HG03565 (cell line): ENCODE results near the gene MSX1.
"Not testable (repeated sequence)": the region's sequence is repeated elsewhere in the genome, so short reads cannot be mapped to it uniquely, and the experiment has no call there.

Experiments used
- ATAC-seq: cut with Tn5 transposase; IDR thresholded peaks from one replicate; pipeline ENCODE4 v1.9.1; 2021; ENCODE audit warnings: mild to moderate bottlenecking, moderate library complexity; ENCODE audit not compliant: unreplicated experiment

MSX1 gene

DNA sequence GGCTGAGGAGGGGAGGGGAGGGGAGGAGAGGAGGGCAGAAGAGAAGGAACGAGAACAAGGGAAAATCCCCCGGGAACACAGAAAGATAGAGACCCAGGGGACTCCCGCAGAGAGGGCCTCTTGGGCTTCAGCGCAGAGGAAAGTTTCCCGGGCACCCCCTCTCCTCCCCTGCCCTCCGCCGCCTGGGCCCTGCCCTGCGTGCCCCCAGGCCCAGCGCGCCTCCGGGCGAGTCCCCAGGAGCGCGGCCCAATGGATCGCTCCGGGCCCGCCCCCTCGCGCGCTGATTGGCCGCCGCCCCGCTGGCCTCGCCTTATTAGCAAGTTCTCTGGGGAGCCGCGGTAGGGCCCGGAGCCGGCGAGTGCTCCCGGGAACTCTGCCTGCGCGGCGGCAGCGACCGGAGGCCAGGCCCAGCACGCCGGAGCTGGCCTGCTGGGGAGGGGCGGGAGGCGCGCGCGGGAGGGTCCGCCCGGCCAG, at the start of gene MSX1:
Gene MSX1, plus strand, starts transcription at position 341 of the 474 bp plus-strand sequence. CDS start 235 bp downstream, outside the sequence.
- peak; percentile 83 for ATAC-seq

DNA sequence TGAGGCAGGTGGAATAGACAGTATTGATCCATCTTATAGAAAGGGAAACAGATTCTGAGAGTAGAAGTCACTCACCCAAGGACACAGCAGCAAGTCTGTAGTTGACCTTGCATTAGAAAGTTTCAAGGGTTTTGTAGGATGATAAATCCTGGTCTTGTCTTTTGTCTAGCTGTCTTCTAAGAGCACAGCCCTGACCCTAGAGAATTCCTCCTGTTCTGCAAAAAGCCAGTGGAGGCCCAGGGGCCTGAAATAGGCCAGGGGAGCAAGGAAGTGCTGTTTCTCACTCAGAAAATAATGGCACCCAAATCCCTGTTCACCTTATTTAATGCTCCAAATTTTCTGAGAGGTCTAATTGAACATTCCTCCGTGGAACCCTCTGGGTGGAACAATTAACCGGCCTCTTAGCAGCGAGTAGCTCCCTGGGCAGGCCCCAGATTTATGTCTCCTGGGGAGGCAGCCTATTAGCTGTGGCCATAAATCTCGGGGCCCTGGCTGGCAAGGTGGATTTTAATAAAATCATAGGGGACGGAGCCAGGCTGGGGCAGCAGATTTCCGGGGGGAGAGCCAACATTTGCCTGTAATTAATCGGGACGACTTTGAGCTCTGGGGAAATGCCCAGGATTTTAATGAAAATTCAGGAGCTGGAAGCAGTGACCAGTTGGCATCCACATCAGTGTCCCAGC, 49.2 kb upstream of the MSX1 start:
- ATAC-seq = no peak

DNA sequence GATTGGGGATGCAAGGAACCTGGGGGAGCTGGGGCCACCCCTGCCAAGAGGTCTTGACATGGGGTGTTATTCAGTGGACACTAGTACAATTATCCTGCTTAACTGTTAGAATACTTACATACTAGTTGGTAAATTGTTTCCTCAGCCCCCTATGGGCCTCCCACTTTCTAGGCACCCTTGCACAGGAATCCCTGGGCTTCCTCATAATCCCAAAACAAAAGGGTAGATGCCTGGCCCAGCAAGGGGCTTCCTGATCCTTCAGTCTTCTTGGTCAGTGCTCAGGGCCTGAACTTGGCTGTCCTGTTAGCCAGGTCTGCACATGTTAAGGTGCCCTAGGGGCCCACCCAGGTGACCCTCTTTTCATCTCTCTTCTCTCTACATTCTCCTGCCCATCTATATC, 48.7 kb upstream of the MSX1 start:
- ATAC-seq = no peak

DNA sequence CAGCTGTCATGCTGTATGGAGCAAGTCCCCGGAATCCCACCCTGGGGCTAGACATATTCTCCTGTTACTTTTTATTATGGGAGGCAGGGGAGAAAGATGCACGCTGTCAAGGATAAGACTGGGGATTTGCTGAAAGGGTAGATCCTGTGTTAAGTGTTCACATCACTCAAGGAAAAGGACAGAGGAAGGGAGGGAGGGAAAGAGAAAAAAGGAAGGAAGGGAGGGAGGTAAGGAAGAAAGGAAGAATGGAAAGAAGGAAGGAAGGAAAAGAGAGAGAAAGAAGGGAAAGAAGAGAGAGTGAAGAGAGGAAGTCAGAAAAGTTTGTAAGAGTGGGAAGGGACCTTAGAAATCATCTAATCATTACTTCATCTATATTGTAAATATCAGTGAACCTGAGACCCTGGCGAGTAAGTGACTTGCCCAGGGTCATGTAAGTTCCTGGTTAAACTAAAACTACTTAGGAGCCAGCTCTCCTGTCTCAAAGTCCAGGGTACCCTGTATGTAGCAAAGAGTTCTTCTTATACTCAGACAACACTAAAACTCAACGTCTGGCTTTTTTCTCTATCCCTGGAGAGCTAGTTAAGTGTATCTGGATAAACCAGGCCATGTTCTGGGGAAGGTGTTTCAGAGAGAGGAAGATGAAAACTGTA, 47.2 kb upstream of the MSX1 start:
- no peak for ATAC-seq

DNA sequence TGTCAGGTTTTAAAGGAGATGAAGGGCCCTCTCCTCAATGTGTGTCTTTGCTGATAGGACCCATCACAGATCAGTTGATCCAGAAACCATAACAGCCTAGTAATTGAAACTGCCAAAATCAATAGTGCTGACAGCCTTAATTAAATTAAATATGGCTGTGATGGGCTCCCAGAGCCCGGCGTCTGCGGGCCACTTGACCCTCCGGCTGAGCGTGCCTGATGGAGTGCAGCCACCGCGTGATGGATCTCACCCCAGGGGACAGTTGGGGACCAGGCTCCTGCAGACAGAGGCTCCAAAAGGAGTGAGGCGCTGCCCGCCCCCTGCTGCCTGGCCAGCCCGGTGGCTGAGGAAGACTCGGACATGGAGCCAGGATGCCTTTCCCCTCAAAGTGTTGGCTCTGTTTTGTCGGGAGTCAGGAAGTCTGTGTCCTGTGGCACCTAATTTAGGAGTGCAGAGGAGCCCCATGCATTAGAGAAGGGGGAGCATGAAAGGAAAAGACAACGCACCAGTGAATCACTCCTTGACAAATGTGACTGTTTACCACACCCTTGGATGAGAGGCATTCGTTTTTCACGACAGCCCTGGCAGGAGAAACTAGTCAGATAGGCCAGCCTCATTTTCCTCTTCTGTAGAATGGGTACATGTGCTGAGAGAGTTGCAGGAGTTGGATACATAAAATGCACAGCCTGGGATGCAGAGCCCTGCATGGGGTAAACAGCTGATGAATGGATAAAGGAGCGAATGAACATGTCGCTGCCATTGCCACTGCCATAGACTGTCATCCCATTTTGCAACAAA, 40.9 kb upstream of the MSX1 start:
- ATAC-seq = no peak

DNA sequence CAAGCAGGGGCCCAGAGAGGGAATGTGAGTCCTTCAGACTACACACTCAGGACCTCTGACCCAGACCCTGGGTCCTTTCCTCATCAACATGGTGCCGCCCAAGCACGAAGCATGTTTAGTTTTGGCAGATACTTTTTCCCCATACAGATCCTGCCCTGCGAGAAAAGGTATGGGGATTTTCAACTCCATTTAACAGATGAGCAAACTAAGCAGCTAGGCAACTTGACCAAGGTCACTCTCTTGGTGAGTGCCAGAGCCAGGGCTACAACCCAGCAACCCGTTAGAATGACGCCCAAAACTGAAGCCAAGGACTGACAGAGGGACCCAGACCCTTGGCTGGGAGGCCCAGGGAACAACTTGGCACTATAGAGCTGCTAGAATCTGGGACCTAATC, 40.3 kb upstream of the MSX1 start:
- no peak for ATAC-seq

DNA sequence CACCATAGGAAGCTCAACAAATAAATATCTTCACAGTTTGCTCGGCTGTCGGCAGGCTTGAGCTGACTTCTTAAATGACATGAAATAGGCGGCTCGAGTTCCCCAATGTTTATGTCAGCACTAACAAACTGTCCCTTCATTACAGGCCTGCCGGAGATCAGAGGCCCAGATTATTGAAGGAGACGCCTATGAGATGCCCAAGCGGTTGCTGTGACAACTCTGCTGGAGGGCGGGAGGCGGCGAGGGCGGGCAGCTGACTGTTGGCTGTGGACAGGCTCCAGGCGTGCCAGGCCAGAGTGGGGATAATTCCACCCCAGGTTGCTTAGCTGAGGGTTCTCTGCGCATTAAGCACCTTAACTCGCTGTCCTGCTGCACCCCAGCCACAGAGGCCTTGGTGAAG, 39.2 kb upstream of the MSX1 start:
- ATAC-seq = no peak

DNA sequence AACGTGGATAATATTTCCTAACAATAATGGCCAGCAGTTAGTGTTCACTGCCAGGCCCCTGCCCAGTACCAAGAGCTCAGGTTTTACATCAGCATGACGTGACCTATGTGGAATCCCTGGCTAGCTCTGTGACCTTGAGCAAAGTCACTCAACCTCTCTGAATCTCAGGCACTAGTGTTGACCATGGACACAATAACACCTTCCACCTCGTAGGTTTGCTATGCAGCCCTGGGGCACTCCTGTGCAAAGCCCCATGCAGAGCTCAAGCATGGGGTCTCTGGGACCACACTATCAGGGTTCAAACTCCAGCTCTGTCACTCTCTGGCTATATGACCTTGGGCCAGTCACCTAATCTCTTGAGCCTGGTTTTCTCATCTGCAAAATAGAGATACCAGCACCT, 38.7 kb upstream of the MSX1 start:
- ATAC-seq = no peak

DNA sequence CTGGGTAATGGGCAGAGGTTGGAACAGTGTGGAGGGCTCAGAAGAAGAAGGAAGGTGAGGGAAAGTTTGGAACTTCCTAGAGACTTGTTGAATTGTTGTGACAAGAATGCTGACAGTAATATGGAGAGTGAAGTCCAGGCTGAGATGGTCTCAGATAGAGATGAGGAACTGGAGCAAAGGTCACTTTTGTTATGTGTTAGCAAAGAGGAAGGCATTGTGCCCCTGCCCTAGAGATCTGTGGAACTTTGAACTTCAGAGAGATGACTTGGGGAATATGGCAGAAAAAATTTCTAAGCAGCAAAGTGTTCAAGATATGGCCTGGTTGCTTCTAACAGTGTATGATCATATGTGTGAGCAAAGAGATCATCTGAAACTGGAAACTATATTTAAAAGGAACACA, 37.9 kb upstream of the MSX1 start:
- ATAC-seq = no peak

DNA sequence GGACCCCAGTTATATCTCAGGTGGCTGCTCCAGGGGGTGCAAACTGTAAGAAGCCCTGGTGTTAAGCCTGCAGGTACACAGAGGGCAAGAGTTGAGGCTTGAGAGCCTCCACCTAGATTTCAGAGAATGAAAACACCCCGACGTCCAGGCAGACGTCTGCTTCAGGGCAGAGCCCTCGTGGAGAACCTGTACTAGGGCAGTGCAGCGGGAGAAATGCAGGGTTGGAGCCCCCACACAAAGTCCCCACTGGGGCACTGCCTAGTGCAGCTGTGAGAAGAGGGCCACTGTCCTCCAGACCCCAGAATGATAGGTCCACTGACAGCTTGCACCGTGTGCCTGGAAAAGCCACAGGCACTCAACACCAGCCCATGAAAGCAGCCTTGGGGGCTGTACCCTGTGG, 37.2 kb upstream of the MSX1 start:
- ATAC-seq = not testable (repeated sequence)

DNA sequence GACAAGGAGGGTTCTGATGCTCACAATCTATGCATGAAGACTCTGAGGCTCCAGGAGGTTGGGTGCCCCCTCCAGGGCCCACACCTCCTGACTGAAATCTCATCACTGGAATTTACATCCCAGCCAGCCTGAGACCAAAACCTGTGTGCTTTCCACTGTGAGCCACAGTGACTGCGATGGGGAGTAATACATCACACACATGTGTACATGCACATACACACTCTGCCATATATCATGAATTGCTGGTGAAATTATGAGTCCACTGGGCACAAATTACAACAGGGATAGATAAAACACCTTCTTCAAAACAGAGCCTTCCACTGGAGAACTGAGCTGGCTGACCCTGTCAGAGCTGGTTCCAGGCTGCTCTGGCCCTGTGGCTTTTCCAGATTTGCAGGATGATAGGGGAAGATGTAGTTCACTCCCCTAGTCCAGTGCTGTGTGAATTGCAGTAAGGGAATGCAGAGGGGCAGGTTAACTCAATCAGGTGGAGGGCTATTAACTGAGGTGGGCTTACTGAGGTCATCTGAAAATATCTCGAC, 35.8 kb upstream of the MSX1 start:
- ATAC-seq = no peak

DNA sequence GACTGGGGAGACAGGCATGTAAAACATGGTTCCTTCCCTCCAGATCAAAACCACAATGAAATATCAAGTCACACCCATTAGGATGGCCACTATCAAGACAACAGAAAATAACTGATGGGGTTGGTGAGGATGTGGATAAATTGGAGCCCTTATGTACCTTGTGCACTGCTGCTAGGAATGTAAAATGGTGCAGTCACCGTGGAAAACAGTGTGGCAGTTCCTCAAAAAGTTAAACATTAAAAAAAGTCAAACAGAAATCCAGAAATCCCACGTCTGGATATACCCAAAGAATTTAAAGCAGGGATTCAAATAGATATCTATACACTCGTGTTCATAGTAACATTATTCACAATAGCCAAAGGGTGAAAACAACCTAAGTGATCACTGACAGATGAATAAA, 35.2 kb upstream of the MSX1 start:
- ATAC-seq = no peak

DNA sequence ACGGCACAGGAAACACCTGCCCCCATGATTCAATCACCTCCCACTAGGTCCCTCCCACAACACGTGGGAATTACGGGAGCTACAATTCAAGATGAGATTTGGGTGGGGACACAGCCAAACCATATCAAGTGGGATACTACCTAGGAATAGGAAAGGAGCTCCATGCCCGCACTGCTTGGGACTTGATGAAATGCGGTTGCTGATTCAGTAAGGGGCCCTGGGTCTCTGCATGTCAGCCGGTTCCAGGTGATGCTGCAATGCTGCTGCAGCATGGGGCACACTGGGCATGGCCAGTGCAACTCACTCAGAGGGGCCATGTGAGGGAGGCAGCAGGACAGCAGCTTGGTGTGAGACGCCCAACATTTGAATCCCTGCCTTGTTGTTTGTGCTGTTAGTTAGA, 34.0 kb upstream of the MSX1 start:
- no peak for ATAC-seq

DNA sequence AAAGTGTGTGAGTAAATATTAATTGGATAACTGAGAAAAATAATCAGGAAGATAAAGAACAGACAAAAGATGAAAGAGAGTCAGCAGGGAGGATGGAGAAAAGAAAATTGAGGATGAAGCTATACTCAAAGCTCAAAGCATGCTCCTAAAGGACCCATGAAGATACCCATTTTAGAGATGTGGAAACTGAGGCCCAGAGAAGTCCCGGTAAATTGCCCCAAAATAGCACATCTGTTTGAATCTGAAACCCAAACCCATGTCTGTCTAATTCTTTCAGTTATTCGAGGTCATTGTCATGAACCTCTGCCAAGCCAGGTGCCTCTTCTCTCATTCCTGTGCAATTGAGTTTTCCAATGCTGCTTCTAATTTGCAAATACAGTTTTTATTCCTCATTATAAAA, 29.6 kb upstream of the MSX1 start:
- no peak for ATAC-seq

DNA sequence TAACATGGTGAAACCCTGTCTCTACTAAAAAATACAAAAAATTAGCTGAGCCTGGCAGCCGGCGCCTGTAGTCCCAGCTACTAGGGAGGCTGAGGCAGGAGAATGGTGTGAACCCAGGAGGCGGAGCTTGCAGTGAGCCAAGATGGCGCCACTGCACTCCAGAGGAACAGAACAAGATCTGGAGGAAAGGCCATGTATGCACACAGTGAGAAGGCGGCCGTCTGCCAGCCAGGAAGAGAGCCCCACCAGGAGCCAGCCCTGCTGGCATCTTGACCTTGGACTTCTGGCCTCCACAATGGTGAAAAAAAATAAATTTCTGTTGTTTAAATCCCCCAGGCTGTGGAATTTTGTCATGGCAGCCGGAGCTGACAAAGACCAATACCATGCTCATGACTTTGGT, 28.2 kb upstream of the MSX1 start:
- no peak for ATAC-seq

DNA sequence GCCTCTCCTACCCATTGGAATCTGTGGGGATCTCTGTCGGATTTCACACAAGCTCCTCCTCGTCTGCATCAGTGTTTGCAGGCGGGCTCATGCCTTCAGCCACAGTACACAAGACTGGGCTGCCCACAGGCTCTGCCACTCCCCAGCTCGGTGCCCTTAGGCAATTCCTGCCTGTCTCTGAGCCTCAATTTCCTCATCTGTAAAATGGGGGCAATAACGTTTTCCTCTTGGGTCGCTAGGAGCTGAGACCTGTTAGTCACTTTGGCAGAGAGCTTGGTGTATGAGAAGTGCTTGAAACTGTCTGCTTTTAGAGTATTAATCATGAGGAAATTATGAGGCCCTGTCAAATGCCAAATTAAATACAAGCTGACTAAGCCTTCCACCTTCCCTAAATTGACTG, 27.6 kb upstream of the MSX1 start:
- ATAC-seq = no peak

DNA sequence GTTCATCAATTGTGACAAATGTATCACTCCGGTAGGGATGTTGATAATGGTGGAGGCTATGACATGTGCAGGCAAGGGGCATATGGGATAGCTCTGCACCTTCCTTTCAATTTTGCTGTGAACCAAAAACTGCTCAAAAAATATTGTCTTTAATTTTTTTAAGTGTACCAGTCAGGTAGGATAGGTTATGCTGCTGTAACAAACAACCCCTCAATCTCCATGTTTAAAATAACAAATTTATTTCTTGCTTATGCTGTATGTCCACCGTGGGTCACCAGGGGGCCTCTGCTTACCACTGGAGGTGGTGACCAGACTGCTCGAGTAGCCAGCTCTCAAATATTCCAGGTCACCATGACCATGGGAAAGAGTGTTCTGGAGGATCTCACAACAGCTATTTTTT, 23.4 kb upstream of the MSX1 start:
- ATAC-seq = no peak

DNA sequence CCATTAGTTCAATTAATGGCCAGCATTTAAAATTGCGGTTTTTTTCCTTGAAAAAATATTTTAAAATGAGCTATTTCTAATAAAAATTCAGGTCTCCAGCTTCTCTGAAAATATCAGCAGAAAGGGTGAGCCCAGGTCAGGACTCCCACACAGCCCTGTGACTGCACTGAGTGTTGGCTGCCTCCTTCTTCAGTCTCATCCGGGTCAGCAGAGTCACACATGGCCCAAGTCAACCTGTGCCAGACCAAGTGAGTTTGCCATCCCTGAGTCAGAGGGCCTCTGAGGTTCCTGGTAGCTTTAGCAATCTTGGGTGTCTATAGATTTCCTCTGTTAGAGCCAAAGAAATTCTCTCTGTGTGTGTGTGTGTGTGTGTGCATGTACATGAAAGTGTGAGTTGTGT, 22.1 kb upstream of the MSX1 start:
- ATAC-seq = no peak

DNA sequence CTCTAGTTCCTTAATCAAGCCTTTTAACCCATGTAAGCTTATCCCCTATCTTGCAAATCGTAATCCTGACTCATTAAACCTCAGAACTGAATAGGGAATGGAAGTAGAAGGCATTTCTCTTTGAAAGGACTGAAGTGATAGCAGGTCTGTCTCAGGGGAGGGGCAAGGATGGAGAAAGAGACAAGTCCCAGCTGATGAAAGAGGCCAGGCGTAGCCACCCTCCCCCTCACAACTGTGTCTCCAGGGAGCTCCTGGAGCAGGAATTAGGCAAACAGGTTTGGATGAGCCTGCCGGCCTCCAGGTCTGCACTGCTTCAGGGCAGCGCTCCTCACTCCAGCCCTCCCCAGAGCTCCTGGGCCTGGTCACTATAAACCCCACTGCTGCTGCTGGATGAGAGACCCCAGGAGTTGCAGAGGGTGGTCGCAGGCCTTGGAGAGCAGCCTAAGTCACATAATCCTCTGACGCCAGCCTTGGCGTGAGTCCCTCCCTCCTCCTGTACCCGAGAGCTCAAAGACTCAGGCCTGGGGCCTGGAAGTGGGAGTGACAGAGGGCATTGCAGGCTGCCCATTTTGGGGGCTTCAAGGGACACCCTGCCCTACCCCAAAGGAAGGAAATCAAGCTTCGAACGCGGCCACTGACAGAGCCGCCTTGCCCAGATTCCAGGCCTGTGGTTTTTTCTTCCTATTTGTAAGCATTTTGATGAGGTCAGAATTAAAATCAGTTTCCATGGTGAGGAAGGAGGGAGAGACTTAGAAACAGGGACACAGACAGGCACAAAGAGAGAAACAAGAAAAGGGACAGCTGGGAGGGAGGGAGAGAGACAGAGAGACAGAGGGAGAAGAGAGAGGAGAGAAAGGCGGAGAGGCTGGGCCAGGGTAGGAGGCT, 21.2 kb upstream of the MSX1 start:
- ATAC-seq = no peak

DNA sequence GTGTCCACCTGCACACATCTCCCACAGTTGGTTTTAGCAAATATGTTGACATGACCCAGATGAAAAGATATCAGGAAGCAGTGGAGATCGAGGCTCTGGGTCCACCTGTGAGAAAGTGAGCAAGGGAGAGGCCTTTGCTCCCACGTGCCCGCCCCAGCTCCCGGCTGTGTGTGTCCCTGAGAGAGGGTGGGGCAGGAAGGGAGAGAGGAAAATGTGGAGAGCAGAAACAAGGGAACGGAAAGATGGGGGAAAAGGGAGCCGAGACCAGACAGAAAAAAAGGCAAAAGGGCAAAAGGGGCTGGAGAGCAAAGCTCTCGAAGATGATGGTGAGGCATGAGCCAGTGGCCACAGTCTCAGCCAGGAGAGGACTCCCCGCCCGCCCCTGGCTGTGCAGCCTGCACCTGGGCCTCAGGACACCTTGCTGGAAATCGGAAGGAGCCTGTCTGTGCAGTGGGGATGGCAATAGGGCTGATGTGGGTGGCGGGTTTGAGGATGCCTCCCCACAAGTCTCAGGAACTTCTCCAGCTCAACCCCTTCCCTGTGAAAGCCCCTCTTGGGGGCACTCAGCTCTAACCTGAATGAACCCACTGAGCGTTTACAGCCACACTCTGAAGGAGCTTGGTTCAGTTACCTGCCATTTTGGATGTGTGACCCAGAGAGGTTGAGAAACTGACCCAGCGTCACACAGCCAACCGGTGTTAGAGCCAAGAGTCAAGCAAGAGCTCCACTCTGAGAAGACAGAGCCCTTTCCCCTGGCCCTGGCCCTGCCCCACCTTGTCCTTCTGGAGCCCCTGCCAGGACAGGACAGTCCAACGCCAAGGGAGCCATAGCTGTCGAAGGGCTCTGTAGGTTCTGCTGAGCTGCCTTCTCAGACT, 20.3 kb upstream of the MSX1 start:
- ATAC-seq = no peak
